ENCODE measurements around the gene ELMOD1.

ELMOD1 gene

GRCh38 chr11:107598225-107599139 lies 7.5 kb downstream of the ELMOD1 start:
- TF ChIP-seq CTCF (IDR thresholded peaks at IDR 0.05; ENCODE audit: insufficient read depth, low read length, poor library complexity, severe bottlenecking): peak; percentile 83
- Histone ChIP-seq H3K4me3 (replicated peaks; ENCODE audit: low read depth, low read length) (no peak overlapping the region), H3K27me3 (replicated peaks; ENCODE audit: control insufficient read depth, insufficient read depth, low read length) (no peaks in the 10 kb centered on the region), H3K36me3 (ENCODE audit: control insufficient read depth, insufficient read depth, low read length) (no peaks in the 10 kb centered on the region)
- DNase-seq (ENCODE audit: extremely low read depth, insufficient read length): peak; percentile 3

GRCh38 chr11:107605061-107606006 lies 14.4 kb downstream of the ELMOD1 start:
- TF ChIP-seq CTCF (IDR thresholded peaks at IDR 0.05; ENCODE audit: insufficient read depth, low read length, poor library complexity, severe bottlenecking): no peak
- H3K36me3 ChIP-seq (ENCODE audit: control insufficient read depth, insufficient read depth, low read length): no peaks in the 10 kb centered on the region
- H3K4me3 ChIP-seq (replicated peaks; ENCODE audit: low read depth, low read length): no peak overlapping the region
- DNase-seq (ENCODE audit: extremely low read depth, insufficient read length): no peak
- no peaks in the 10 kb centered on the region for H3K27me3 ChIP-seq (replicated peaks; ENCODE audit: control insufficient read depth, insufficient read depth, low read length)

GRCh38 chr11:107606141-107606540 lies 15.2 kb downstream of the ELMOD1 start:
- H3K4me3 ChIP-seq (replicated peaks; ENCODE audit: low read depth, low read length): no peak overlapping the region
- H3K27me3 ChIP-seq (replicated peaks; ENCODE audit: control insufficient read depth, insufficient read depth, low read length): no peaks in the 10 kb centered on the region
- no peak for DNase-seq (ENCODE audit: extremely low read depth, insufficient read length)
- H3K36me3 ChIP-seq (ENCODE audit: control insufficient read depth, insufficient read depth, low read length): no peaks in the 10 kb centered on the region
- TF ChIP-seq CTCF (IDR thresholded peaks at IDR 0.05; ENCODE audit: insufficient read depth, low read length, poor library complexity, severe bottlenecking): peak; percentile 16

- no peak overlapping the region for H3K4me3 ChIP-seq (replicated peaks; ENCODE audit: low read depth, low read length)
- no peak for TF ChIP-seq CTCF (IDR thresholded peaks at IDR 0.05; ENCODE audit: insufficient read depth, low read length, poor library complexity, severe bottlenecking)
- no peak for DNase-seq (ENCODE audit: extremely low read depth, insufficient read length)
- no peaks in the 10 kb centered on the region for H3K36me3 ChIP-seq (ENCODE audit: control insufficient read depth, insufficient read depth, low read length)
- H3K27me3 ChIP-seq (replicated peaks; ENCODE audit: control insufficient read depth, insufficient read depth, low read length): no peaks in the 10 kb centered on the region
Measured at GRCh38 chr11:107608809-107609208, 17.9 kb downstream of the ELMOD1 start.

- Histone ChIP-seq H3K36me3 (ENCODE audit: control insufficient read depth, insufficient read depth, low read length) (no peaks in the 10 kb centered on the region), H3K4me3 (replicated peaks; ENCODE audit: low read depth, low read length) (no peak overlapping the region), H3K27me3 (replicated peaks; ENCODE audit: control insufficient read depth, insufficient read depth, low read length) (no peaks in the 10 kb centered on the region)
- no peak for DNase-seq (ENCODE audit: extremely low read depth, insufficient read length)
- no peak for TF ChIP-seq CTCF (IDR thresholded peaks at IDR 0.05; ENCODE audit: insufficient read depth, low read length, poor library complexity, severe bottlenecking)
Measured at GRCh38 chr11:107609400-107610218, 18.7 kb downstream of the ELMOD1 start.
